KG1 (cell line): ENCODE data around the gene SLC48A1.
"Not testable (repeated sequence)": the region's sequence is repeated elsewhere in the genome, so short reads cannot be mapped to it uniquely, and the experiment has no call there.

Experiments used
- DNase-seq: peaks from one replicate; lab custom pipeline; 2025; lab: John Stamatoyannopoulos, UW

The SLC48A1 gene

DNA sequence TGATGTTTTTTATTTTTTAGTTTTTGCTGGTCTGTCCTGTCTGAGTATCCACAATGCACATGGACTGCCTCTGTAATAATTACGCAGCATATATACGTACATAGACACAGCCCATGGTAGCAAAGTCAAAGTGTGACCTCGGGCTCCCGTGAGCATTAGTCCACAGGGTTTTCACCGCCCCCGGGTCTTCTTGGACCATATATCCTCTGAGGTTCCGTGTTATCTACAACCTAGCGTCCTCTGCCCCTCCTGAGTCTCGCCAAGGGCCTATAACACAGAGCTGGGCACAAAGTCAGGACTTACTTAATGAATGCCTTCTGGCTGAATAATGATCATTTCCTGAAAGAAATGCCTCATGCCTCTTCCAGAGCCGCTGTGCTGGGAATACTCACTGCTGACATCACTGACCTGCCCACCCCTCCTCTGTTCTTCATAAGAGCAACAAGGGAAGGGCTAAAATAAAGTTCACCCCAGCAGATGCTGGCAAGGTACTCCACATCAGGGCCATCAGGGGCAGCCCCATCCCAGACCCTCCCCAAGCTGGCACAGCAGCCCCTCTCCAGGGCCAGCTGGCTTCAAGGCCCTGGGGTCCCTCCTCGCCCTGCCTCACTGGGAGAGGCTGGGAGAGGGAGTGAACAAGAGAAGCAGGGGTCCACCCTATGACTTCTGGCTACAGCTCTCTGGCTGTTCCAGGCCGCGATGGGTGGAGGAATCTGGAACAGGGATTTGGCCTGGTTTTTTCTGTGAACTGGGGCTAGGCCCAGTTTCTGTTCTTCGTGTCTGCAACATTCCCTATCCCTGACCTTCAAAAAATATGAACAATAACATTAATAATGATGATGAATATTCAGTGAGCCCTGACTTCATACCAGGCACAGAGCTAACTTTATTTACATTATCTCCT, 38.8 kb downstream of the SLC48A1 start:
- DNase-seq: no peak

DNA sequence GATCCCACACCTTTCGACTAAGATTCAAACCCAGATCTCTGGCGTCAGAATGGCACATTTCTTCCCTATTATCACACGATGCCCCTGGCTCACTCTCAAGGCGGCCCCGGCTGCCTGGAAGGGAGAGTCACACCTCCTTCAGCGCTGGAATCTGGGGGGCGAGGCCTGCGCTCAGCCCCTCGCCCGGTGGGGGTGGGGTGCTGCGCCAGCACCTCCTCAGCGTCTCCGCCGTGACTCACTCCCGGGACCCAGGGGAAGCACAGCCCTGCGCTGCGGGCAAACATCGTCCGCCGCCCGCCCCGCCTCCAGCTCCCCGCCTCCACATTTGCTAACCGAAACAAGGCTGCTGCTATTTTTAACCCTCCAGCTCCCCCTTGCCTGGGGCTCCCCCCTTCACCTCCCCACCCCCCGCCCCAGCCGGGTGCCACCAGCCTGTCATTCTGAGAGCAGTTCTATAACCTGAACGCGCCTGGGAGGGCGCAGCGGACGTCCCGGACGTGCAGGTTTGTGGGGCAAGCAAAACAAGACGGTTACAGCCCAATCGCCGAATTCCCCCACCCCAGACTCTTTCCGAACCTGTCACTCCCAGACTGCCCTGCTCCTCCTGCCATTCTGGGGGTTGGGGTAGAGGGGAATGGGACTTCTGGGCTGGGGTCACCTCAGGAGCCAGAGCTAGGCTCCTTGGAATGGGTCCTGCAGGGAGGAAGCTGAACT, 39.9 kb downstream of the SLC48A1 start:
- DNase-seq: peak; percentile 76

DNA sequence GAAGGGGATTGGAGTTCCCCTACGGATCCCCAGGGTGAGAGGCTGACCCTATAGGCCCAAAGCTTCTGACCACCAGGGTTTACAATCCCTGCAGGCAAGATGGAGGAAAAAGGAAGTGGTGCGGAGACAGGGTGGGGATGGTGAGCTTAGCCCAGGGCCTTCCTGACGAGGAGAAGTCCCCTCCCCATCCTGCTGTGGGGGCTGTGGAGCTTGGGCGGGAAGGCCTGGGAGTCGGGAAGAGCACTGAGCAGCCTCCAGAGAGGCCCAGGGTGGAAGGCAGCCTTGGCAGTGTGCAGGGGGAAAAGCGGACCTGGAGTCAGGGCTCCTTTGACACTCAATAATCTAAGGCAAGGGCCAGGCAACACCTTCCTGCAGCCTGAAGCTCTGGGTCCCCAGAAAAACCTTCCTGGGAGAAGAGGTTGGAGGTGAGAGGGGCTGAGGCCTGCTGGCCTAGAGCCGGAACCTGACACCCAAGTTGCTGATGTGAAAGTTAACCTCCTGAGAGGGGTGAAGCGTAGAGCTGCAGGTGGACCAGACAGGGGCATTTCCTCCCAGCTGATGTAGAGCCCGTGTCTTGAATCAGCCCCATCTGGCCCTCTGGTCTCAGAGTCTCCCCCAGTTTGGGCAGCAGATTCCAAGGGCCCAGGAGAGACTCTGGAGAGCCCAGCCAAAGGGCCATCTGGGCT, 40.6 kb downstream of the SLC48A1 start:
- no peak for DNase-seq

DNA sequence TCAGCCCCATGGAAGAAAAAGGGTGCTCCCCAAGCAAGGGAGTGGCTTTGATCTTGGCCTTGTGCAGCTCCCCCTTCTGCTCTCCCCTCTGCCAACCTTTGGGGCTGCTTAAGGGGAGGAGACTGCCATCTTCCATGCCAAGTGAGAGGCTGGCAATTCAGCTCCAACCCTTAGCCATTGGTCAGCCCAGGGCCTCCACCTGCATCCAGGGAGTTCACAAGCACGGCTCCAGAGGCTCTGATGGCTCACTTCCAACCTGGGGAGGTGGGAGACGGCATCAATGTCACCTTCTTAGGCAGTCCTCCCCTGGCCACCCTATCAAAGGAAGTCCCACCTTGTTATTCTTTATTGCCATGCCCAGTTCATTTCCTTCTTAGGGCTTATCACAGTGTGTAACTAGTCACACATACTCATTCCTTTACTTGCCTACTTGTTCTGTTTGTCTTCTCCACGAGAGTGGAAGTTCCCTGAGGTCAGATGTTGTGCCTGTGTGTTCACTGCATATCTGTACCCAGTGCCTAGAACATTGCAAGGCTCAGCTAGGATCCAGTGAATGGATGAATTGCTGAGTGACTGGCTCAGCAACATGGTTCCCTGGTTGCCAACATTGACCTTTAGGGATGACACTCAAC, 41.6 kb downstream of the SLC48A1 start:
- no peak for DNase-seq

DNA sequence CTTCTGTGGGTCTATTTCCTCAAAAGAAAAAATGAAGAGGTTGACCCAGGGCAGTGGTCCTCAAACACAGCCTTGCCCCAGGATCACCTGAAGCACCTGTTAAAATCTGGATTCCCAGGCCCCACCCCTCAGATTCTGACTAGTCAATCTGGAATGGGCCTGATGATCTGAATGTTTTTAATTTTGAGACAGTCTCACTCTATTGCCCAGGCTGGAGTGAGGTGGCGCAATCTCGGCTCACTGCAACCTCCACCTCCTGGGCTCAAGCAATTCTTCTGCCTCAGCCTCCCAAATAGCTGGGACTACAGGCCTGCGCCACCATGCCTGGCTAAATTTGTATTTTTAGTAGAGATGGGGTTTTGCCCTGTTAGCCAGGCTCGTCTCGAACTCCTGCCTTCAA, 42.4 kb downstream of the SLC48A1 start:
- not testable (repeated sequence) for DNase-seq

DNA sequence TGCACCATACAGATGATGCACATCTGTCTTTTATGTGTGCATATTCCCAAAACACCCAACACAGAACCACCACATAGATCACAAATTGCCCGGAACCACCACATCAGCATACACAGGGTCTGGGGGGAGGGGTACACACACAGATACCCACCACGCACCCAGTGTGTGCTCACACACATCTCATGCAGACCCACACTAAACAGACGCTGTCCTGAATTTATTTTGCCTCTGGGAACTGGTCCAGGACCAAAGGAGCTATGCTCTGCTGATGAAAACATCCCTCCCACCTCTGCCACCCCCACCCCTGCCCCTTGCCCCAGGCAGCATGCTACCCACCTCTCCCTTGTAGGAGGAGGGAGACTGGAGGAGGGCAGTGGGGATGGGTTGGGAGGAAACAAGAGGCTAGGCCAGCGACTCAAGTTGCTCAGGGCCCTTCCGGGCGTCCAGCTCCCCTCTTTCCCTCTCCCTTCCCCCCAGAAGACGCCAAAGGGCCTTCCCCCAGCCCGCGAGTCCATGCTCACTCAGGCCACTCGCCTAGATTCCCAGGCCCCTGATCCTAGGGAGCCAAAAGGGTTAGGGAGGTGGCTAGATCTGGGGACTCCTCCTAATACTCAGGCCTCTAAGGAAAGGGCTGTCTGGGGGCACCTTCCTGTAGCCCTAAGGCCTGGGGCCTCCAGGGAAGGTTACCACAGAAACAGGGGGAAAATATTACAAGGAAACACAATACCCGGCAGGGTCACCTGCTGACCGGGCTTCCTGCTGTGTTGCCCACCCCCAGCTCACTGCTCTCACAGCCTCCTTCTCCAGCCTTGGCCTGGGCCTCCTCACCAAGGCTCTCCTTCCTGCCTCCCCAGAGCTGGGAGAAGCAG, 43.6 kb downstream of the SLC48A1 start:
- DNase-seq: no peak

DNA sequence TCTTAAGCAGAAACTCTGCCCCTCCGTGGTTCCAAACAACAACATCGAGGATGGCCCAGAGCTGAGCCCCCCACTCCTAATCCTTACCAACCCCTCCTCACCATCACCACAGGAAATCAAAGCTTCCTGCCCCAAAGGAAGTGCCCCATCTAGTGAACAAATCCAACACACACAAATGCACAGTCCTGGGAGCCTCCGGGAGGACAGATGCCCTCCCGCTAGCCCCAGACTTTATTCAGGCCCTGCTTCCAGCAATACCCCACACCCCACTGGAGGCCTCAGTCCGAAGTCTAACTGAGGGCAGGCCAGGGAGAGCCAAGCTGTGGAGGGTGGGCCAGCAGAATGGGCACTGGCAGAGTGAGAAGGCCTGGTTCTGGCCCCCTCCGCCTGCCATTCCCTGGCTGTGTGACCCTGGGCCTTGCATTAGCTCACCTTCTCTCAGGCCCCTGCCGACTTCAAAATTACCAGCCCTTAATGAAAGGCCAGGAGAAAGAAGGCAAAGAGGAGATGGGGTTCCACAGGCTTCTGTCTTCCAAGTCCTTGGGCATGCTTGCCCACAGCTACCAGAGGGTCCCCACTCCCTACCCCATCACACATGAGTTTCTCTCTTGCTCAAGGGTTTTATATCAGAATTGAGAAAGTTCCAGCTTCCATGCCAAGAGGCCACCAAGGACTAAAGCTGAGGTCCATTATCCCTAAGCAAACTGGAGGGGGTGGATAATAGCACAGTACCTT, 44.4 kb downstream of the SLC48A1 start:
- no peak for DNase-seq

DNA sequence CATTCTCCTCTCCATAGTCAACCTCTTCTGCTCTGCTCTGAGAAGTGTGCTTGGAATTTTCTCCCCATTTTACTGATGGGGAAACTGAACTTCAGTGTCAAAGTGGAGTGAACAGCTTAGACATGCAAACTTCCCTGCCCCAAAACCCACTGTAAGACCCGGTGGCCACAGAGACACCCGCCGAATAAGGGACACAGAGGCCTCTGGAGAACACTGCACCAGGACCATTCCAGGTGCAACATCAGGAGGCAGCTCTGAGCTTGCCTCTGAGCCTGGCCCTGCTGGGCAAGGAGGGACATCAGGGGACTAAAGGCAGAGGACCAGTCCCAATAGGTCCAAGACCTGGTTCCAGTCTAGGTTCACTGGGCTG, 45.0 kb downstream of the SLC48A1 start:
- DNase-seq: no peak

DNA sequence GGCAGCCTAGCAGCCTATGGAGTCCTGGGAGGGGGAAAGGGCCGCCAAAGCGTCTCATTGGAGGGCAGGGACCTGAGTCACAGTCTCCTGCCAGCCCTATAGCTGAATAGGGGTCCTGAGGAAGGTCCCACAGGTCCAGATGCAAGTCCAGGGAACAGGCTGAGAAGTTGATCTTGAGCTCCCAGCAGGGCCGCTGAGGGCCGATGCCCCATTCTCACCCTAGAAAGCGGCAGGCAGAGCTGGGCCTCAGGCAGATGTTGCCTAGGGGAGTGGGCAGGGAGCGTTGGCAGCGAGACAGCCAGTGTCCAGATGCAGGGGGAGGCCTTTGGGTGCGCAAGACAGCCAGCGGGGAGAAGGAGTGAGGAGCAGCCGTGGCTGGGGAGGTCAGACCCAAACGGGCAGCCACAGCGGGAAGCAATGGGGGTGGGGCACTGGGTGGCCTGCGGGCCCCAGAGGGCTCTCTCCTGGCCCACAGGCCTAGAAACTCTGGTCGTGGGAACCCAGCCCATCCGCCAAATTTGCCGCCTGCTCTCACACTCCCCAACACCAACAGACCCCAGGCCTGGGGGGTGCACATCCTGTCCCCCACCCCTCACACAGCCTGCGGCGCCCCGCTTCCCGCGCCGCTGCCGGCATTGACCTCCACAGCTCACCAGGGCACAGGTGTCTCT, 45.6 kb downstream of the SLC48A1 start:
- no peak for DNase-seq

DNA sequence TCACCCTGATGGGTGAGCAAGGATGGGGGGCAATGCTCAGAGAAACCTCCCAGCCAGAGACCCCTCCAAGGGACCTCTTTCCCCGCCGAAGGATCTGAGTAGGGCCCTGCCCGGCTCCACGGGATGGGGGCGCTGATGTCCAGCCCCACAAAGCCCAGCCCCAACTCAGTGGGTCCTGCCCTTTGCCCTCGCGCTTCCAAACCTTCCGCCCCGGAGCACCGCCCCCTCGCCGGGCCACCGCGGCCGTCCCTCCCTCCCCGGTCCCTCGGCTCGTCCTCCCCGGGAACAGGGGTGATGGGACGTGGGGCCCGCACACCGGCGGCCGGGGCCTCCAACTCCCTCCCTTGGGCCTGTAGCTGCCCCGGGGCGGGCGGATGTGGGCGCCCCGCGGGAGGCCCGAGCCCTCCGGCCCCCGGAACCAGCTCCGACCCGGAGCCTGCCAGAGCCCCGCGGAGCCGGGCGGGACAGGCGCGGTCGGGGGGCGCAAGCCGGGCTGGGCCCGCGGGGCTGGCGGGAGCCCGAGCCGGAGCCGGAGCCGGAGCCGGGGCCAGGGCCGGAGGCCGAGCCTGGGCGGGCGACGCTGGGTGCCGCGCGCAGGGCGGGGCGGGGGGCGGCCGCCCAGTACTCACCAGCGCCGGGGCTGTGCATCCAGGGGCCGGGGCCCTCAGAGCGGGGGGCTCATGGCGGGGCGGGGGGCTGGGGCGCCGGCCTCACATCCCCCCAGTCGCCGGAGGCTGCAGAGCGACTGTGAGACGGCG, 46.3 kb downstream of the SLC48A1 start:
- peak; percentile 31 for DNase-seq

DNA sequence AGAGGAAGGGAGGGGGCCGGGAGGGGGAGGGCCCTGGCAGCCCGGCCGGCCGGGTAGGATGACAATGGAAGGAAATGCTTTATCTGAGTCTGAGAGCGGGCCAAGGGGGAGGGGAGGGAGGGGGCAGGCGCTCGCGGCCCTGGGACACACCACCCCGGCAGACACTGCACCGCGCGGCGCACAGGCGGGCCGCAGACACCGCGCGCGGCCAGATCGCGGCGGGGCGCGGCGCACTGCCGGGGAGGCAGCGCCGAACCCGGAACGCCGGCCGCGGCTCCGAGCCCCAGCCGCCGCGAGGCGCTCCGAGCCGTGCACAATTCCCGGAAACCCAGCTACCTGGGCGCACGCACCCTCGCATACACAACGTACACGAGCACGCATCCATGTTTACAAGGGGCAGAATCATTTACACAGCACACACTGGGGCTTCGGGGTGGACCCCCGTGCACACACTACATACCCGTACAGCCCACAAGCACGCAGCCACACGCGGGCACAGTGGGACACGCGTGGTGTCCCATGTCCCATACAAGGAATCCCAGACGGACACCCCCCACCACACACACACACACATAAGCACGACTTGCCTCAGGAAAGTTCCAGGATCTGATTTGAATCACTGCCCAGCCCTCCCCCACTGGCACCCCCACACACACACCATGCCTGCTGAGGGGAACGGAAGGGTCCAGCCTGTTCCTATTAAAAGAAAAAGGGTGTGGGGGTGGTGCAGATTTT, 47.0 kb downstream of the SLC48A1 start, which contains the start of gene HDAC7:
Gene HDAC7, minus strand, starts transcription at position 8 of the 735 bp plus-strand sequence. CDS start 118 bp downstream, outside the sequence.
- peak; percentile 55 for DNase-seq

DNA sequence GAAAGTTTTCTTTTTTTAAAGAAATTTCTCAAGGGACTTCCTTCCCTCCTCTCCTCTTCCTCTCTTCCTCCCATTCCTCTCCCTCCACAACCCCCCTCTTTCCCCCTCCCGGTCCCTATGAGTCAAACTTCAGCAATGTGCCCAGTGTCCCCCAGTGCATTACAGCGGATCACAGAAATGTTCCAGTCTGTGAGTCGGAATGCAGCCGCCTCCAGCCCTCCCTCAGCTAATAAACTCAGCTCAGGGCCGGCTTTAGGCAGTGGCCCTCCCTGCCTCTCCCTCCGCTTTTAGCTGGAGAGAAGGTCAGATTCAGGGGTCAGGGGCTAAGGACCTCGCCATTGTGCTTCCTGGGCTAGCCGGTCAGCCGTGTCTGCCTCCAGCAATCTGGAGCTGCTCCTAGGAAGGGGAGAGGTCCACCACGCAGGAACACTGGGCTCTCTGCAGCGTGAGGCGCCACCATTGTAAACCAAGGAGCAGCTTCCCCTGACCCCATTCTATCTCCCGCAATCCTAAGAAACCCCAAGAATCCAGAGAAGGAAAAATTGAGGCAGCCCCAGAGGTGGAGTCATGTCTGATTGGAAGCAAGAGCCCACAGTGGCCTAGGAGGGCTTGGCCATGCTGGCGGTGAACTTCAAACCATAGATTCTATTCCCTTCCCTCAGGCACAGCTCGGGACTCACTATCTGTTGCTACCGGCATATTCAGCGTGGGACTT, 47.8 kb downstream of the SLC48A1 start:
- DNase-seq: no peak

DNA sequence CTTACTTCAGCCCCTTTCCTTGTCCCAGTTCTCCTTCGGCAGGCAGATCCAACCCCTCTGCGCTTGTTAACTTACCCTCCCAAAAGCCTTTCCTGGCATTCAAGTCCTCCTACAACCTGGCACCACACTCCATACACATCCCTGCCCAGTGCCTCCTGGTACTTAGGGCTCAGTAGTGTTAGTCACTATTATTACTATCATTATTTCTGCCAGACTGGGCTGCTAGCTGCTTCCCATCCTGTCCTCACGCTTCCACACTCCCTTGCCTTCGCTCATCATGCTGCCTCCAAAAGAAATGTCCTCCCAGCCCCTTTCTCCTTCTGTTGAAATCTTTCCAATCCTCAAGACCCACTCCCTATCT, 48.3 kb downstream of the SLC48A1 start:
- no peak for DNase-seq

DNA sequence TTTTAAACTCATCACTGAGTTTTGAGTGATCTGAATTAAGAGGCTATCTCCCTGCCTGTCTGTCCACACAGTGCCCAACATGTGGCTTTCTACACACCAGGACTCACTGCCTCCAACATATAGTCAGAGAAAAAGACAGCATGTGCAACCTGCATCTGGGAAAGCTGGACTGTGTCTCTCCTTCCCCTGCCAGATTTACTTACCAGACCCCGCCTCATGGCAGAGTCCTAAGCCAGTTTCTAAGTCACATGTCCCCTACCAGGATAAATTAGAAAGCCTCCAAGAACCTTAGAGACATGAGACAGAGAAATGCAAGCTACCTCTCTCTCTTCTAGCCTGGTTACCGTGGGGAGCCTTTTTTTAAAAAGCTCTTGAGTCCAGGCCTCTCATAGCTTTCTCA, 49.4 kb downstream of the SLC48A1 start:
- DNase-seq: no peak

DNA sequence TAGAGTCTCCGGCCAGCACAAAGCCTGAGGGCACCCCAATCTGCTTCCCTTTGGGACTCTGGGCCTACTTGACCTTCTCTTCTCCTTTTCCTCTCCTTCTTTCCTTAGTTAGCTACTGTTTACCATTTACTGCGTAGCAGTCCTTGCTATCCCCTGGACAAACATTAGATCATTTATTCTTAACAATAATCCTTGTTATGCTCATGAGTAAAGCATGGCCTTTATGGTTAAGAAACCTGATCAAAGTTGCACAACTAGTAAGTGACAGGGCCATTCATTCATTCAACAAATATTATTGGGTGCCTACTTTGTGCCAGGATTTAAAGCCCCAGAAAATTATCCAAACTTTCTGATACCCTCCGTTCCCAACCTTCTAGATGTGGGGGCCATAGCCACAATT, 49.8 kb downstream of the SLC48A1 start:
- DNase-seq: no peak

DNA sequence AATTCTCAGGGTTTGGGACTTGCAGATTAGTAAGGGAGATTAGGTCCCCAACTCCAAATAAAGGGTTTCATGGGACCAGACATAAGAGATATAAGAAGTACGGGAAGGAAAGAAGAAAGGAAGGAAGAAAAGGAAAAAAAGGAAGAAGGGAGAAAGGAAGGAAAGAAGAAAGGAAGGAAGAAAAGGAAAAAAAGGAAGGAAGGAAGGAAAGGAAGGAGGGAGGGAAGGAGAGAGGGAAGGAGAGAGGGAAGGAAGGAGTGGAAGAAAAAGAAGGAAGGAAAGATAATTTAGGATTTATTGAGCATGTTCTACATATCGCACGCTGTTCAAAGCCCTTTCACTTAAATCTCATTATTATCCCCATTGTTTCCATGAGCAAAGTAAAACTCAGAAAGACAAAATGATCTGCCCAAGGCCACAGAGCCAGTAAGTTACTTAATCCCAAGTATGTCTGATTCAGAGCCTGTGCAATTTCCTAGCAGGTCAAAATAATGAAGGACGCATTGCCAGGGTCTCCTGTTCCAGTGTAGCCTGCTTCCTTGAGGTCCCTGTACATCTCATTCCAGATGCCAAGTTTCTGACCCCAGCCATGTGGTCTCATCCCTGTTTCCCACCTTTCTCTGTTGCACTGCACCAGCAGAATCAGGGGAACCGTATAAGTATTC, 50.5 kb downstream of the SLC48A1 start:
- DNase-seq: no peak

DNA sequence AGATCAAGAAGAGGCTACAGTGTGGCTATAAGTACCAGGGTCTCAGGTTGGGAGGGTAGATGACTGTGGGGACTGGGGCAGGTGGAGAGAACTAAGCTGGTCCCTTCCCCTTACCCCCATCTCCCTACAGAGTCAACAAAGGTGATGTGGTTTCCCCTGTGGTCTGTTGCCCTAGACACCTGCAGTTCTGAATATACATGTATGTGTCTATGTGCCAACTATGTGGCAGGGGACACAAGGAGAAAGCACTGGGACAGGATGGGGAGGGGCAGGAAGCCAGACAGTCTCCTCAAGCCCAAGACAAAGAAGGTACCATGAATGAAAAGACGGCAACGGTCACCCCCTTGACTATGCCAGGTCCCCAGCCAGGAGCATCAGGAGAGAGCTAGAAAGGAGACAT, 51.2 kb downstream of the SLC48A1 start:
- DNase-seq: no peak
